Forelimb muscle (tissue), 1 donor: Measurements from ENCODE around the gene HACD1. TPM values are rescaled to one million over a fixed set of nuclear protein-coding genes. Genes with fewer than 3 reads are reported as not detected.

ENCODE experiments used
- DNase-seq: peaks from one replicate; pipeline ENCODE4 v3.0.0-alpha.2; 2013; ENCODE audit warnings: low read depth
- polyA plus RNA-seq: library from polyadenylated mRNA; unstranded; fragments of 120-200 nt; gene quantifications from one replicate; pipeline ENCODE4 v1.2.1, GENCODE V29; 2013; ENCODE audit not compliant: insufficient read length

Gene HACD1, protein sequence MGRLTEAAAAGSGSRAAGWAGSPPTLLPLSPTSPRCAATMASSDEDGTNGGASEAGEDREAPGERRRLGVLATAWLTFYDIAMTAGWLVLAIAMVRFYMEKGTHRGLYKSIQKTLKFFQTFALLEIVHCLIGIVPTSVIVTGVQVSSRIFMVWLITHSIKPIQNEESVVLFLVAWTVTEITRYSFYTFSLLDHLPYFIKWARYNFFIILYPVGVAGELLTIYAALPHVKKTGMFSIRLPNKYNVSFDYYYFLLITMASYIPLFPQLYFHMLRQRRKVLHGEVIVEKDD
- polyA plus RNA-seq, result 168 TPM

DNA sequence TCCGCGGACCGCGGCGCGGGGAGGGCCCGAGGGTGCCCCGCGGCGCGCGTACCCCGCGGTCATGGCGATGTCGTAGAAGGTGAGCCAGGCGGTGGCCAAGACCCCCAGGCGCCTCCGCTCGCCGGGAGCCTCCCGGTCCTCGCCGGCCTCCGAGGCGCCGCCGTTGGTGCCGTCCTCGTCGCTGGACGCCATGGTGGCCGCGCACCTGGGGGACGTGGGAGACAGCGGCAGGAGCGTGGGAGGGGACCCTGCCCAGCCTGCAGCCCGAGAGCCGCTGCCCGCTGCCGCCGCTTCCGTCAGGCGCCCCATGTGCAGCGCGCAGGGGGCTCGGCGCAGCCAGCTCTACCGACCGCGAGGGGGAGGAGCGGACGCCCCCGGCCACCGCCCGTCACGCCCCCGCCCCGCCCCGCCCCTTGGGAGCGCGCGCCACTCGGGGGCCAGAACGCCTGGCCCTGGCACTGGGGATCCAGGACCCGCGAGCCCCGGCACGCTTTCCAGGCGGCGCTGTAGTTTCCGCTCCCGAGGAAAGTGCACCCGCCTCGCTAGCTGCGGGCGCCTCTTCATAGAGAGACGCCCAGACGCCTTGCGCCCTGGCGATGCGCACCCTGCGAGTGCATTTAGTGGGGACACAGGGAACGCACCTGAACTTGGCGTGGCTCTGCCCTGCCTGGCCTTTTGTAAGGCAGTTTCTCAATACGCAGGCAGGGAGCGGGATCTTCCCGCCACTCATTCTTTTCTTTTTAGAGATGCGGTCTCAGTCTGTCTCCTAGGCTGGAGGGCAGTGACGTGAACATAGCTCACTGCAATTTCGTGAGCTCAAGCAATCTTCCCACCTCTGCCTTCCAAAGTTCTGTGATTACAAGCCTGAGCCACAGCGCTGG is at the start of gene HACD1:
Gene HACD1, minus strand, starts transcription at position 344 of the 881 bp plus-strand sequence. Its CDS starts 35 bp downstream, at position 309.
- DNase-seq, result no peak

DNA sequence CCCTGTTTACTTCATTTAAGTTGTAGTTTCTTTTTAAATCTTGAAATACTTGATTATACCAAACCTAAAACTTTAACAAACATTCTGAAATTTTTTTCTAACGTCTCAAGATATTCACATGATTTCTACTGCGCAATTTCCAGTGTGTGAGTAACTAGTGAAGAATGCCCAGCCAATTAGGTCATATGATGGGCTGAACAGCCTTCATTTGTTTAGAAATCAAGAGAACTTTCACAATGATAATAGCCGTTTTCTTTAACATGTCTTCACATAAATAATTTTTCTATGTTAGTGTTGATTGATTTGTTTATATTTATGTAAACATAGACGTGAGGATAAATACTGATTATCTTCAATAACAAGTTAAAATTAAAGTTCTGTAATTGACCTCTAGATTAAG is 48.6 kb upstream of the HACD1 start:
- DNase-seq, result no peak

DNA sequence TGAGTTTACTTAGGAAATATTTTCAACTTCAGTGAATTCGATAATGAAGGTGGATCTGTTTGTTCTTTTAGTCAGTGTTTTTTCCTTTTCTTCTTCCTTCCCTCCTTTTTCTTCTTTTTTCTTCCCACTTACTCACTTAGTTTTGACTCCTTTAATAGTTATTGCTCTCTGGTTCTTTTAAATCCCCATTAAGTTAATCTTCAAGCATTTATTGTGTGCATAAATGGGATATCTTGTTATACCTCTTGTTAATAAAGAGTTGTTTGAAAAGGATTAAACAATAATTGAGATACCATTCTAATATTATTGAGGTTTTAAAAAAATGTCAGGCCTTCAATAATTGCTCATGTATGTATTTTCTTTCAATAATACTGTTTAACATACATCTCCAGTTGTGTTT is 46.3 kb upstream of the HACD1 start:
- DNase-seq, result no peak

DNA sequence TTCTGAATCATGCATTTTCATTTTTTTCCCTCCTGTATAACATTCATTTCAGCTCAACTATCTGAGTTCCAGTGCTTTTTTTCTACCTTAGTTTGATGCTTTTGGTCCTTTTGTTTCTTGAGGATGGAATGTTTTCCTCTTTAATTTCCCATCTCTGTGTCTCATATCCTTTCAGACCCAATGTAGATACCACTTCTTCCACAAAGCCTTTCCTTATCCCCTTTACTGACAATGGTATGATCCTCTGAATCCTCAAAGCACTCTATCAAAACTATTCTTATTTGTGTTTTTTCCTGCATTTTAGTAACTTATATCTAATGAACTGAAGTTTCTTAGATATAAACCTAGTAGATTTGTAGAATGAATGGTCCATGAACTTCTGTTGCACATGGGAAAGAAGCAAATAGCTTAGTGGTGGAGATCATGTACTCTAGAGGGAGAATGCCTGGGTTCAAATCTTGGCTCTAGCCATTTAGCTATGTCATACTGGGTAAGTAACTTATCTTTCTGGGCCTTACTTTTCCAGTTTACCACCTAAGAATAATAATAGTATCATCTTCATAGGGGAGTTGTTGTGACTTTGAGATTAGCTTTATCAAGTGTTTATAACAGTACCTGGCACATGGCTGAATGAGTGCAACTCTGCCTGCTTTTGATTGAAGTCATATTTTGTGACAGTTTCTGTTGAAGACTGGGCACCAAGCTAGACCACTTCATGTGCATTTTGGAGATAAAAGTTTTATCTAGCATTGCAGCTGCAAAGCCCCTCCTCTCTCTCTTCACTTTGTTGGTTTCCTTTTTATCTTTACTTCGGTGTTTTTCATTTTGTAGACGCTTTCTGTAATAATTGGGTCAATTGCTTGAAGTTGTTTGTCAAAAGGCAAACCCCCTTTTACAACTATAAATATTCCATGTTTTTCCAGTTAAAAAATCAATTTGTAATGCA is 45.3 kb upstream of the HACD1 start:
- DNase-seq, result no peak

DNA sequence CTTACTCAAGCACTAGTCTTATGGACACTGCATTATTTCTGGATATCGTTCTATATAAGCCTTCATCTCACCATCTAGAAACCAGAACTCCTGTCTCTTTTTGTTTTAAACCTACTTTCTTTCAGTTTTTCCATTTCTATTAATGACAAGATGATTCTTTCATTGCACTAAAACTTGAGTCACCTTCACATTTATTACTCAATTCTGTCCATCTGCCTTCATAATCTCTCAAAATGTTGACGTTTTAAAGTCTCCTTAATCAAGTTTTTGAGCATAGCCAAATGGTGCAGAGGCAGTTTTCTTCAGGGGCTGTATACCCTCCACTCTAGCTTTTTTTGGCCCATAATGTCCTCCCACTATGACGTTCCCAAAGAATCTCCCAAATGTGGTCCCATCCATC is 44.3 kb upstream of the HACD1 start:
- no peak for DNase-seq

DNA sequence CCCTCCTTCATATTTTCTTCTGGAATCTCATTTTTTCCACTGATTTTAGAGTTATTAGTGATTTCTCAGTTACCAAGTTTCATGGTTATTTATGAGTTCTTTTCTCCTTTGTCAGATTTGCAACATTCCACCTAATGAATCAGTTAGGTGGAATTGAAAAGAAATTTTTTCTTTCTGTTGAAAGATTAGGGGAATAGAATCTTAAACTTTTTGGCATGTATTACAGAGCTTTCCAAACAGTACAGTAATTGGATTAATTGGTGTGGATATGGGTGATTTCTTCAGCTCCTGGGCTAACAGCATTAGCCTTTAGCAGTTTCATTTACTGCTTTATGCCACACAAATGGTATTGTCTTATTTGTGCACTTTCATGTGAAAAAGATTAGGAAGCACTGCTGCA is 43.7 kb upstream of the HACD1 start:
- no peak for DNase-seq

DNA sequence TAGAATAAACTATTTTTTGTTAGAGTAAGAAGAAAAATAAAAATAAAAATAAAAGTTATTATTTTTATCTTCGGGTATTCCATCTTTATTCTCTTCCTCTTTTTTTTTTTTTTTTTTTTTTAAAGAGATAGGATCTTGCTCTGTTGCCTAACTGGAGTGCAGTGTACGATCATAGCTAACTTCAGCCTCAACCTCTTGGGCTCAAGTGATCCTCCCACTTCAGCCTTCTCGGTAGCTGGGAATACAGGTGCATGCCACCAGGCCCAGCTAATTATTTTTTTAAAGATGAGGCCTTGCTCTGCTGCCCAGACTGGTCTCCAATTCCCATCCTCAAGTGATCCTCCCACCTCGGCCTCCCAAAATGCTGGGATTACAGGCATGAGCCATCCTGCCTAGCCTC is 42.2 kb upstream of the HACD1 start:
- no peak for DNase-seq

DNA sequence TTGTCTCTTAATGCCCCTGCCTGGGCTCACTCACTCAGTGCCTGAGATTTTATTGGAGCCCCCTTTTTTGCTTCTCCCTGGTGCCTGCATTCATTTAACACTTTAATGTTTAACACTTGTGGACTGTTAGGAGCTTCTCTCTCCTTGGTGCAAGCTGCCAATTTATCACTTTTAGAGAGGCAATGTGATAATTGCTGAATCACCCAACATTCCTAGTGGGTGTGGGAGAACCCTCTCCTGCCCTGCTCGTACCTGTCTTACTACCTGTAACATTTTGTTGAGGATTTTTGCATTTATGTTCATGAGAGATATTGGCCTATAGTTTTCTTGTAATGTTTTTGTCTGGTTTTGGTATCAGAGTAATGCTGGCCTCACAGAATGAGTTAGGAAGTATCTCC is 39.9 kb upstream of the HACD1 start:
- no peak for DNase-seq

DNA sequence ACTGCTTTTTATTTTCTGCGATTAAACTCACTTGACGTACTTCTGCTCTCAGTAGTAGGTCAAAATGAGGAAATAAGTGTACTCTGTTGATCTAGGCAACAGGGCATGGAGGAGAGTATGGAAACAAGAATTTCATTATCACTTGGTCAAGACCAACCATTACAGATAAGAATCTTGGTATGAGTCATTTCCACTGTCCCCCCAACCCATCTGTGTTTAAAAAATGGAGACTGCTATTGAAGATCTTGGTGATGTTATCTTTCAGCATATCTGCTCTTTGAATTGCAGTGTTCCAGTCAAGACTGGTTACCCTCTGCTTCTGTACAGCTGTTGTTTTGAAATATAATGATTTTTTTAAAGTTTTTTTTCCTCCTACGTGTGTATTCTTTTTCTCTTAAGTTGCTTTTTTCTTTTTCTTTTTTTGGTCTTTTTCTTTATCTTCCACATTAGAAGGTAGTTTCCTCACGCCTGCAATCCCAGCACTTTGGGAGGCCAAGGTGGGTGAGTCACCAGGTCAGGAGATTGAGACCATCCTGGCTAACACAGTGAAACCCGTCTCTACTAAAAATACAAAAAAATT is 38.5 kb upstream of the HACD1 start:
- no peak for DNase-seq

DNA sequence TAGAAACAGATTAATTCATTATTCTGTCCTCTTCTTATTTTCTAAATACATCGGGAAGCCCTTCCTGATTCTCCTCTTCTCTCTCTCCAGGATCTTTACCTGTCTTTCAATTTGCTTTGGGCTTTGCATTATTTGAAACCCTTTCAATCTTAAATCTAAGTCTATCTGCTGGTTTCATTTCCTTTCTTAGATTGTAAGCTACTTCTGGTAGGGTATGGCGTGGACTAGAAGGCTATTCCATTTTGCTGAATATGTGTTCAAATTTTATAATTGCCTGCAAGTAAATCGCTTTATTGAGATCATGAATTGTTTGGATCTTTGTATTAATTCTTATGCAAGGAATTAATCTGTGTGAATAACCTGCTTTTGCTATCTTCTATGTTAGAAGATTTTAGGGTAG is 37.8 kb upstream of the HACD1 start:
- no peak for DNase-seq

DNA sequence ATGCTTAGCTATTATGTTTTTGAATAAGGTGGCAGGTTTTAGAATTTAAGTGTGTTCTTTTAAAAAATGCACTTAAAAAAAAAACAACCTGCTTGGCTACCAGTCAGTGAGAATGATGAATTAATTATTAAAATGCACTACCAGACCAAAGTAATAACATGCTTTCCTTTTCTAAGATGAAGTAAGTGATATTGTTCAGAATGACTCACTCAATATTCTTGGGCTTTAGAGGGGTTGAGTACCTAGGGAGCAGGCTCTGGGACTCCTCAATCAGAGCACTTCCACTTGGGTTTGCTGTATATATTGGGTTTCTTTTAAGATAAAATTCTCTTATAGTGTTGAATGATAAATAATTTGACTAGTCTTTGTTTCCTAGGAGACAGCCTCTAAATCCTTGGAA is 35.4 kb upstream of the HACD1 start:
- DNase-seq, result no peak

DNA sequence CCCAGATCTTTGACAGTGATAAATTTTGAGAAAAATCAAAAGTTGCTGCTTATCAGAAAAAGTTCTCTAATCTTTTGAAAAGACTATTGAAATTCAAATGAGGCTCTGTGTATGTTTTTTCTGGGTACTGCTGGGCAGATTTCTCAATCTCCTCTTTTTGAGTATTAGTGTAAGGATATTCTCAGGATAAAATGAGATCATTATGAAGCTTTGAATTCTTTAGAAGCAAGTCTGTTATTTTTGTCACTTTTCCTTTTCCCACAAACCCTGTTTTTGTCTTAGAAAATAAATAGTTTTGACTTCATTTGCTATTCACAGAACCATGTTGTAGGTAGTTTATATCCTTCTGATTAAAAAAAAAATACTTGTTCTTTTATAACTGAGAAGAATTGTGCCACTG is 34.7 kb upstream of the HACD1 start:
- no peak for DNase-seq

DNA sequence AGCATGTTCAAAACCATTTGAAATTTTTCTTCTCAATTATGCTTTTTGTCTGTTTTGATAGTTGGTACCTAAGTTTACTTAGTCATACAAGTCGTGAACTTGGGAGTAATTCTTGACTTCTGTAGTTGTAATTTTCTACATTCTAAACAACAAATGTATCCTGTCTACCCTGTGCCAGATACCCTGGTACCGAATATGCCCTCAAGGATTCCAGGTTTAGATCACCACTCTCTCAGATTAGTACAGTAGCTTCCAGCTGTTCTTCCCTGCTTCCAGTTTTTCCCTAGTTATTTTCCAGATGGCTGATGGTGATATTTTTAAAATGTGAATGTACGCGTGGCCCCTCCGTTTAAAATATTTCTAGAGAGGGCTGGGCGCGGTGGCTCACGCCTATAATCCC is 33.2 kb upstream of the HACD1 start:
- DNase-seq, result no peak

DNA sequence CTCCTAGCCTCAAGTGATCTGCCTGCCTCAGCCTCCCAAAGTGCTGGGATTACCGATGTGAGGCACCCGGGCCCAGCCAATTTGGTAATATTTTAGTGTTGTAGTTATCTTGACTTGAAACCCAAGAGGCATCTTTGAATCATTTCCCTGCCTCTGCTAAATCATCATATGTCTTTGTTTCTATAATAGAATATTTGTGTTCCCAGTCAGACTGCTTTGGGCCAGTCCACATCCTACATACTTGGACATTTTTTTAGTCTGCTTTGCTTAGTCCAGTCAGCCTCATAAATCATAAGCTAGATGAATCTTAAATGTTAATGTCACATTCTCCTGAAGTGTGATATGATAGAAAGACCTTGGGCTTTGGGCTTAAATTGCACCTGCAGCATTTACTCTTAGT is 32.7 kb upstream of the HACD1 start:
- DNase-seq, result no peak

DNA sequence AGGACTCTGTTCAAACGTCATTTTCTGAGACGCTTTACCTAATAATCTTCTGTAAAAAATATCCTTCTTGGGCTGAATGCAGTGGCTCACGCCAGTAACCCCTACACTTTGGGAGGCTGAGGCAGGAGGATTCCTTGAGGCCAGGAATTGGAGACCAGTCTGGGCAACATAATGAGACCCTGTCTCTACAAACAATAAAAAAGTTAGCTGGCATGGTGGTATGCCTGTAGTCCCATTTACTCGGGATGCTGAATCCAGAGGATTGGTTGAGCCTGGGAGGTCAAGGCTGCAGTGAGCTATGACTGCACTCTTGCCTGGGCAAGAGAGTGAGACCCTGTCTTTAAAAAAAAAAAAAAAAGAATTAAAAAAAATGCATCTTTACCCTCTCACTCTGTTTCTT is 31.9 kb upstream of the HACD1 start:
- no peak for DNase-seq

DNA sequence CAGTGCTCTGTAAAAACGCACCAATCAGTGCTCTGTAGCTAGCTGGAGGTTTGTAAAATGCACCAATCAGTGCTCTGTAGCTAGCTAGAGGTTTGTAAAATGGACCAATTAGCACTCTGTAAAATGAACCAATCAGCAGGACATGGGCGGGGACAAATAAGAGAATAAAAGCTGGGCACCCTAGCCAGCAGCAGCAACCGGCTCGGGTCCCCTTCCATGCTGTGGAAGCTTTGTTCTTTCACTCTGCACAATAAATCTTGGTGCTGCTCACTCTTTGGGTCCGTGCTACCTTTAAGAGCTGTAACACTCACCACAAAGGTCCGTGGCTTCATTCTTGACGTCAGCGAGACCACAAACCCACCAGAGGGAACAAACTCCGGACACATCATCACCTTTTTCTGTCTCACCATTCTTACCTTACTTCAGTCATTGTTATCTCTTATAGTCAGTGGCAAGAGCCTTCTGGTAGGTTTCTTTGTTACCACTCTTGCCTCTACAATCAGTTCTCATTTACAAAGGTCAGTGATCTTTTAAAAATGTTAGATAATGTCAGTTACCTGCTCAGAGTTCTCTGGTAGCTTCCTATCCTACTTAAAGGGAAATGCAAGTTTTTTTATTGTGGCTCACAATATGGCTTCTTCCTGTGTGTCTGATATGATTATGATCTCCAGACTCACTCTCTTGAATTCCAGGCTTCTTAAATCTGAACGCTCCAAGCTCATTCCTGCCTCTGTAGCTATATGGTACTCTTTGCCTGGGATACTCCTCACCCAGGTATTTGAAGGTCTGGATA is 31.3 kb upstream of the HACD1 start:
- DNase-seq, result no peak

DNA sequence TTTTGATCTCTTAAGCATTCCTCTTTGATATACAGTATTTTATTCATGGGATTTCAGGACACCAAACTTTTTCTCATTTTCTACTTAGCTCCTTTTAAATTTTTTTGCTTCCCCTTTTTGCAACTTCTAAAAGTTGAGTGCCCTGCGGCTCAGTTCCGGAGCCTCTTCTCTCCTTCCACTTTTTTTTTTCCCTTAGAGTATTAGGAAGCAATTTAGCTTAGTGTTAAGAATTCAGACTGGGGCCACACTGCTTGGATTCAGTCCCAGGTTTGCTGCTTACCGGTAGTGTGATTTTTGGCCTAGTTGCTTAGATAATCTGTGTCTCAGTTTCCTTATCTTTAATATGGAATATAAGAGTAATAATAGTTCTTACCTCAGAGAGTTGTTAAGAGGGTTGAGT is 30.2 kb upstream of the HACD1 start:
- no peak for DNase-seq

DNA sequence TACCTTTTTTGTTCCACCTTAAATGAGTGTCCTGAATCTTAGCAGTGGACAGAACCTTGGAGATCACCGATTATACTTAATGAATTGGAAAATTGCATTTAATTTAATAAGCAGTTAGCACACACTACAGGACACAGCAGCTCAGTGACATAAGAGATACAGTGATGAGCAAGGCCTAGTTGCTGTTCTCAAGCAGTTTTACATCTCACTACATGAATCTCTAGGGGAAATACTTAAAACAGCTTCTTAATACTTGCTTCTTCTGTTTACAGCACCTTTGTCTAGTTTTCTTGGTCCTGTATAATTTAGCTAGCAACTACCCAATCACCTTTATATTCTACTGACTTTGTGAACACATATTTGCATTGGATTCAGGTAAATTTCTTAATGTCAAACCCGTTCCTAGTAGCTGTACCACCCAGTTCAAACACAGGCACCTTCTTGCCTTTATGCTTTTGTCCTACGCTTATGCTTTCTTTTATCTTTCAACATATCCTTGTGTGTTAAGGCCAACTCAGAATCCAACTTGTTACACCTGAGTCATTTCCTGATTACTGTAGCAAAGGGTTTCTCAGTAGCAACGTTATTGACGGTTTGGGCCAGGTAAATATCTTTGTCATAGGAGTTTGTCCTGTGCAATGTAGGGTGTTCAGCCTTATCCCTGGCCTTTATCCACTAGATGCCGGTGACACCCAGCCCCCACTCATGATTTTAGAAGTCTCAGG is 28.6 kb upstream of the HACD1 start:
- DNase-seq, result no peak

DNA sequence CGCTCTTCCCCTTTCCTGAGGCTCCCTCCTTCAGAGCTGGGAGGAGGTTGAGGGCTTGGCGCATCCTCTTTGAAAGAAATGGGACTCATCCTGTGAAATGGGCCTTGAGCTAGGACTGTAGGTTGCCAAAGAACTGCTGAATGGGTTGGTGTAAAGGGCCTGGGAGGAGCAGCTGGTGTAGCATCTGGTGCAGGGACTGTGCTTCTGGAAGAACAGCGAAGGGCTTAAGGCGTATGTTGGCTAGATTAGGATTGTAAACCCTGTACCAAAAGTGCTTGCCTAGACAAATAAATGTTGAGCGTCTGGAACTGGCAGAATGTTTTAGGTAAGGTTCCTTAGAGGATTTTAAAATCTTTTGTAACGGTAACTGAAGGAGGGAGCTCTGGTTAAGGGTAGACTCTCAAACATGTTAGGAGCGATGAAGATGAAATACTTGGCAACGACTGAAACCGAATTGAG is 27.3 kb upstream of the HACD1 start:
- no peak for DNase-seq
